ENCODE results near the gene MAD1L1.
"Not testable (repeated sequence)": the region's sequence is repeated elsewhere in the genome, so short reads cannot be mapped to it uniquely, and the experiment has no call there.

The MAD1L1 gene

GRCh38 chr7:1934017-1934416 is 298.7 kb downstream of the MAD1L1 start:
- no peak overlapping the region for H3K9ac ChIP-seq (ENCODE audit: low read depth, low read length)
- no peaks in the 10 kb centered on the region; the same call in 1 of the 2 replicates for H3K36me3 ChIP-seq (ENCODE audit: insufficient read depth, low read length)
- H3K9me3 ChIP-seq (ENCODE audit: control insufficient read depth, insufficient read depth, low read length) = no peaks in the 10 kb centered on the region
- H3K4me1 ChIP-seq (ENCODE audit: insufficient read depth, low read length) = no peaks in the 10 kb centered on the region

GRCh38 chr7:1933066-1933750 is 299.5 kb downstream of the MAD1L1 start:
- Histone ChIP-seq H3K9me3 (ENCODE audit: control insufficient read depth, insufficient read depth, low read length) (no peaks in the 10 kb centered on the region), H3K4me1 (ENCODE audit: insufficient read depth, low read length) (no peaks in the 10 kb centered on the region), H3K9ac (ENCODE audit: low read depth, low read length) (no peak overlapping the region), H3K36me3 (ENCODE audit: insufficient read depth, low read length) (no peaks in the 10 kb centered on the region; the same call in 1 of the 2 replicates)

- Histone ChIP-seq H3K9me3 (ENCODE audit: control insufficient read depth, insufficient read depth, low read length) (no peaks in the 10 kb centered on the region), H3K9ac (ENCODE audit: low read depth, low read length) (no peak overlapping the region), H3K4me1 (ENCODE audit: insufficient read depth, low read length) (no peaks in the 10 kb centered on the region), H3K36me3 (ENCODE audit: insufficient read depth, low read length) (no peaks in the 10 kb centered on the region)
These were observed 300.8 kb downstream of the MAD1L1 start for GRCh38 chr7:1931951-1932270.

GRCh38 chr7:1931256-1931950 is 301.3 kb downstream of the MAD1L1 start:
- Histone ChIP-seq H3K36me3 (ENCODE audit: insufficient read depth, low read length) (no peaks in the 10 kb centered on the region), H3K4me1 (ENCODE audit: insufficient read depth, low read length) (no peaks in the 10 kb centered on the region), H3K9ac (ENCODE audit: low read depth, low read length) (no peak overlapping the region), H3K9me3 (ENCODE audit: control insufficient read depth, insufficient read depth, low read length) (no peaks in the 10 kb centered on the region)

- Histone ChIP-seq H3K9me3 (ENCODE audit: control insufficient read depth, insufficient read depth, low read length) (no peaks in the 10 kb centered on the region), H3K4me1 (ENCODE audit: insufficient read depth, low read length) (no peaks in the 10 kb centered on the region), H3K9ac (ENCODE audit: low read depth, low read length) (no peak overlapping the region), H3K36me3 (ENCODE audit: insufficient read depth, low read length) (no peaks in the 10 kb centered on the region)
These were observed 302.2 kb downstream of the MAD1L1 start for GRCh38 chr7:1930381-1931065.

- H3K36me3 ChIP-seq (ENCODE audit: insufficient read depth, low read length); H3K9me3 ChIP-seq (ENCODE audit: control insufficient read depth, insufficient read depth, low read length); H3K9ac ChIP-seq (ENCODE audit: low read depth, low read length); H3K4me1 ChIP-seq (ENCODE audit: insufficient read depth, low read length): not testable (repeated sequence)
These were observed 303.3 kb downstream of the MAD1L1 start for GRCh38 chr7:1929349-1929925.

GRCh38 chr7:1928645-1929348 is 303.9 kb downstream of the MAD1L1 start:
- H3K36me3 ChIP-seq (ENCODE audit: insufficient read depth, low read length) = no peaks in the 10 kb centered on the region
- no peak overlapping the region for H3K9ac ChIP-seq (ENCODE audit: low read depth, low read length)
- H3K4me1 ChIP-seq (ENCODE audit: insufficient read depth, low read length) = no peaks in the 10 kb centered on the region
- no peaks in the 10 kb centered on the region for H3K9me3 ChIP-seq (ENCODE audit: control insufficient read depth, insufficient read depth, low read length)

- Histone ChIP-seq H3K36me3 (ENCODE audit: insufficient read depth, low read length) (no peaks in the 10 kb centered on the region), H3K4me1 (ENCODE audit: insufficient read depth, low read length) (no peaks in the 10 kb centered on the region), H3K9ac (ENCODE audit: low read depth, low read length) (no peak overlapping the region), H3K9me3 (ENCODE audit: control insufficient read depth, insufficient read depth, low read length) (no peaks in the 10 kb centered on the region)
These were observed 304.7 kb downstream of the MAD1L1 start for GRCh38 chr7:1927937-1928644.

- H3K36me3 ChIP-seq (ENCODE audit: insufficient read depth, low read length) = no peaks in the 10 kb centered on the region
- no peaks in the 10 kb centered on the region for H3K9me3 ChIP-seq (ENCODE audit: control insufficient read depth, insufficient read depth, low read length)
- no peaks in the 10 kb centered on the region for H3K4me1 ChIP-seq (ENCODE audit: insufficient read depth, low read length)
- no peak overlapping the region for H3K9ac ChIP-seq (ENCODE audit: low read depth, low read length)
These were observed 305.8 kb downstream of the MAD1L1 start for GRCh38 chr7:1926908-1927306.

- Histone ChIP-seq H3K4me1 (ENCODE audit: insufficient read depth, low read length) (no peaks in the 10 kb centered on the region), H3K36me3 (ENCODE audit: insufficient read depth, low read length) (no peaks in the 10 kb centered on the region), H3K9ac (ENCODE audit: low read depth, low read length) (no peak overlapping the region)
These were observed 306.5 kb downstream of the MAD1L1 start for GRCh38 chr7:1925973-1926907.

GRCh38 chr7:1925349-1925748 is 307.4 kb downstream of the MAD1L1 start:
- no peak overlapping the region for H3K9ac ChIP-seq (ENCODE audit: low read depth, low read length)
- no peaks in the 10 kb centered on the region for H3K36me3 ChIP-seq (ENCODE audit: insufficient read depth, low read length)
- no peaks in the 10 kb centered on the region for H3K4me1 ChIP-seq (ENCODE audit: insufficient read depth, low read length)
- H3K9me3 ChIP-seq (ENCODE audit: control insufficient read depth, insufficient read depth, low read length) = no peaks in the 10 kb centered on the region

More at GRCh38 chr7:1925973-1926907, 306.5 kb downstream of the MAD1L1 start:
- H3K9me3 ChIP-seq (ENCODE audit: control insufficient read depth, insufficient read depth, low read length) = no peaks in the 10 kb centered on the region

GRCh38 chr7:1924258-1924817 is 308.4 kb downstream of the MAD1L1 start:
- H3K4me1 ChIP-seq (ENCODE audit: insufficient read depth, low read length) = no peaks in the 10 kb centered on the region
- no peaks in the 10 kb centered on the region for H3K9me3 ChIP-seq (ENCODE audit: control insufficient read depth, insufficient read depth, low read length)
- H3K36me3 ChIP-seq (ENCODE audit: insufficient read depth, low read length) = no peaks in the 10 kb centered on the region
- no peak overlapping the region for H3K9ac ChIP-seq (ENCODE audit: low read depth, low read length)

All from ES-I3 (cell line).